Adrenal gland (tissue), 12 donors: Measurements from ENCODE around the gene SF3B3. TPM values are rescaled to one million over a fixed set of nuclear protein-coding genes. Genes with fewer than 3 reads are reported as not detected.

Source experiments
- DNase-seq, 7 donors: peaks; one replicate each; pipeline ENCODE4 v3.0.0-alpha.2; 2019 to 2020
- H3K27ac ChIP-seq, 5 donors: fragments of 200-600 bp; sonication (generic) in 4 of 5; 1 replicate in 3 of 5; 2 replicates in 2 of 5; pipeline versions ENCODE4 v1.5.1 to v1.8.0; 2016 to 2020; ENCODE audit warnings: mild to moderate bottlenecking in 1 of 5
- H3K27me3 ChIP-seq: fragments of 200-600 bp; 2 replicates; pipeline ENCODE4 v1.8.0; 2021
- H3K36me3 ChIP-seq, 2 donors: fragments of 200-600 bp; replicated peaks in 1 of 2; 1 replicate in 1 of 2; 2 replicates in 1 of 2; pipeline versions ENCODE4 v1.5.1 to v1.8.0; 2018 to 2022
- H3K4me1 ChIP-seq, 2 donors: fragments of 200-600 bp; replicated peaks in 1 of 2; 1 replicate in 1 of 2; 2 replicates in 1 of 2; pipeline versions ENCODE4 v1.5.1 to v1.8.0; 2018 to 2021
- H3K4me3 ChIP-seq, 4 donors: fragments of 200-600 bp; sonication (generic) in 3 of 4; one replicate each; pipeline ENCODE4 v1.5.1; 2016 to 2018
- H3K9me3 ChIP-seq, 3 donors: fragments of 200-600 bp; sonication (generic) in 1 of 3; replicated peaks in 1 of 3; 1 replicate in 2 of 3; 2 replicates in 1 of 3; pipeline versions ENCODE4 v1.5.1 to v1.8.0; 2016 to 2021
- POLR2A ChIP-seq, 2 donors: fragments of 450-650 bp; IDR thresholded peaks; one replicate each; pipeline ENCODE4 v1.6.1; 2017; ENCODE audit warnings: antibody characterized with exemption in 2 of 2, mild to moderate bottlenecking in 2 of 2, moderate library complexity in 1 of 2
- WGBS, 4 donors: extraction: QIAGEN DNeasy Blood & Tissue Kit in 2 of 4; methylation state at CpG; one replicate each; pipeline versions ENCODE4 v1.1.5 to v1.1.7; 2013 to 2017; 5-methylcytosine and 5-hydroxymethylcytosine counted together
- intact Hi-C, 2 donors: fragments of 100-400 bp; cut with DNase I; formaldehyde crosslinking; loops; one replicate each; pipeline versions ENCODE4 v1.14.1 to v1.15.0; 2022 to 2023
- polyA plus RNA-seq, 3 donors: library from polyadenylated mRNA; stranded (reverse); fragments of 200-250 nt in 2 of 3; fragments of 350-450 nt in 1 of 3; fragmentation: Illumina TruSeq in 1 of 3; extraction: RNeasy Lipid Tissue Mini Kit (QIAGEN cat#74804) in 1 of 3; gene quantifications; one replicate each; pipeline ENCODE4 v1.2.3, GENCODE V29; 2013 to 2014
- total RNA-seq, 9 donors: library from RNA; depleted of rRNA in 4 of 9; stranded (reverse); fragments of >200 nt in 4 of 9; fragments of 120-200 nt in 1 of 9; fragmentation: NEBNext Ultra II Directional in 1 of 9; extraction: Animal tissue kit (Norgen Biotek cat#: 25700) in 1 of 9; gene quantifications; one replicate each; pipeline versions ENCODE4 v1.1.0 to v1.2.4, GENCODE V29; 2013 to 2023
- TF ChIP-seq, protein P1 (sequence below), 6 experiments: fragments of 450-650 bp in 4 of 6; fragments of 200-600 bp in 2 of 6; sonication (generic) in 1 of 6; IDR thresholded peaks; 1 replicate in 5 of 6; 2 replicates in 1 of 6; pipeline versions ENCODE4 v1.5.1 to v1.8.0; 2016 to 2021; ENCODE audit warnings: antibody characterized with exemption in 6 of 6, mild to moderate bottlenecking in 2 of 6, moderate library complexity in 1 of 6
- donor health status: healthy with polysubstance abuse.
- donor health status: Bipolar disorder and iron deficiency.
- donor health status: DM: yes; HTN: yes; CAD: no.
- donor health status: DM: no; HTN: no; CAD: no.
- donor health status: DM: no; HTN: no; CAD: no.
- donor health status: DM: yes; HTN: yes; CAD: no.

The SF3B3 gene
- total and polyA plus RNA-seq, 12 donors, result 66.2 to 242 (median 139) TPM

DNA sequence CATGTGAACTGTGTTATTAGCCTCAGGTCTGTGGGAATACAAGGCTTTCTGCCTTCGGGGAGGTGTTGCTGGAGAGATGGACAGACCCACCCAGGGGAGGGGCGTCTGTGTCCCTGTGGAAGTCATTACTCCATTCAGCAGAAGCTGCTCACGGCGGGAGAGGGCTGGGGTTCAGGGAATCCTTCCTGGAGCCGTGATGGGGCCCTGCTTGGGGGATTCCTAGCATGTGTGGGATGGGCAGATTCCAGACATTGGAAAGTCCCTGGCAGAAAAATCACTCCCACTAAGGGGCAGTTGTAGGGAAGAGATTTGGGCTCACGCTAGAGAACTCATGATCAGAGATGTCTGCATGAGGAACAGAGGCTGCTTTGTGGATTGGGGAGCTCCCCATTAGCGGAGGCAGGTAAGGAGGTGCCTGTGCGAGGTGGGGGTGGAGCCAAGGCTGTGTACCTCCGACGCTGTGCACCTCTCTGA, 66.4 kb downstream of the SF3B3 start:
- H3K36me3 ChIP-seq, result no peaks in the 10 kb centered on the region
- intact Hi-C loops, result no loop called here
- WGBS, 4 donors, result 35 to 59% (median 43%) methylated on average over 6 to 10 of the region's 10 CpGs
- H3K27ac ChIP-seq, result peak overlapping the region in 4 of 5 donors; percentile 67 to 89 (median 85)
- peak in 3 of 7 donors; percentile 33 to 54 (median 38) for DNase-seq
- H3K4me3 ChIP-seq, result no peak overlapping the region
- H3K27me3 ChIP-seq, result no peaks in the 10 kb centered on the region
- TF ChIP-seq POLR2A (IDR thresholded peaks at IDR 0.05), result no peak
- TF ChIP-seq, protein P1, sequence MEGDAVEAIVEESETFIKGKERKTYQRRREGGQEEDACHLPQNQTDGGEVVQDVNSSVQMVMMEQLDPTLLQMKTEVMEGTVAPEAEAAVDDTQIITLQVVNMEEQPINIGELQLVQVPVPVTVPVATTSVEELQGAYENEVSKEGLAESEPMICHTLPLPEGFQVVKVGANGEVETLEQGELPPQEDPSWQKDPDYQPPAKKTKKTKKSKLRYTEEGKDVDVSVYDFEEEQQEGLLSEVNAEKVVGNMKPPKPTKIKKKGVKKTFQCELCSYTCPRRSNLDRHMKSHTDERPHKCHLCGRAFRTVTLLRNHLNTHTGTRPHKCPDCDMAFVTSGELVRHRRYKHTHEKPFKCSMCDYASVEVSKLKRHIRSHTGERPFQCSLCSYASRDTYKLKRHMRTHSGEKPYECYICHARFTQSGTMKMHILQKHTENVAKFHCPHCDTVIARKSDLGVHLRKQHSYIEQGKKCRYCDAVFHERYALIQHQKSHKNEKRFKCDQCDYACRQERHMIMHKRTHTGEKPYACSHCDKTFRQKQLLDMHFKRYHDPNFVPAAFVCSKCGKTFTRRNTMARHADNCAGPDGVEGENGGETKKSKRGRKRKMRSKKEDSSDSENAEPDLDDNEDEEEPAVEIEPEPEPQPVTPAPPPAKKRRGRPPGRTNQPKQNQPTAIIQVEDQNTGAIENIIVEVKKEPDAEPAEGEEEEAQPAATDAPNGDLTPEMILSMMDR (IDR thresholded peaks at IDR 0.05), result no peak
- H3K4me1 ChIP-seq, result peaks cover 30 to 61% of the 10 kb centered on the region in 2 donors
- H3K9me3 ChIP-seq, result no peaks in the 10 kb centered on the region

DNA sequence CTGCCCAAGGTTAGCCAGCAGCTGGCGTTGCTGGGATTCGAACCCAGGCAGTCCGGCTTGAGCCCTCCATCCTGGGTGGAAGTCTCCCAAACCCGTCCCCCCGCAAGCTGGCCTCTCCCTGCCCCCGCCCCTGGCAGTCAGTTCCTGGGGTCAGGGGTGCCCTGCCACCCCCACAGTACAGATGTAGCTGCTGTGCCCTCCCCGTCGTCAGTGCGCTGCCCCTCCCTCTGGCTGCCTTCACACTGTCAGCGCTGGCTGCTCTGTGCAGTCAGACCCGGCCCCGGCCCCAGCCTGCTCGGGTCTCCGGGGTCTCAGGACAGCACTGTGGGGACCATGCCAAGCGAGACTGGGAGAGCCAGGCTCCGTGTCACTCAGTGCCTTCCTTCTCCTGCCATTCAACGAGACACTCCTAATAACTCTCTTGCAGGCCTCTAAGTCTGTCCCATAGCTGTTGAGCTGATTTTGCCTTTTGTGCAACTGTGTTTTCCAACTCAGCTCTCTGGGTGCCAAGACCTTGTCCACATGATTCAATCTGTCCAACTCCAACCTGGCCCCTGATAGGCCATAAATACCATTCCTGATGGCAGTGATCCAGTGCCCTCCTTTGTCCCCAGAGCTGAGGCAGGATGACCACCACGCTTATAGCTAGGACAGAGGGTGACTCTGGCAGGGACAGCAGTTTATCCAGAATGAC, 67.3 kb downstream of the SF3B3 start:
- 20 to 46% (median 40%) methylated on average over 8 to 18 of the region's 18 CpGs for WGBS, 4 donors
- intact Hi-C loops, result no loop called here

DNA sequence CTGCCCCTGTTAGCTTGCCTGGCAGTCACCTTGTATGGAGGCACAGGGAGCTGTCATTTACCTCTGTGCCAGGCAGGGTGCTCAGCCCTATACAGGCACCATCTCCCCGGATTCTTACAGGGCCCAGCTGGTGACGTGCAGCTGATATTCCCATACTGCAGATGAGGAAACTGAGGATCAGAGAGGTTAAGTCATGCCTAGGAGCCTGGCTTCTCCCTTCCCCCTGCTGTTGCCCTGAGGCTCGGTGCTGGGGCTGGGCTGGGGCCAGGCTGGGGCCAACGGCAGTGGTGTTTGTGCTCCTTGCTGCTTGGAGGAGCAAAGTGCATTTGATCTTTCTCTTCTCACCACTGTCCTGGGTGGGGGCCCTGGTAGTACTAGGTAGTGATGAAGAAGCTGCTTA, 68.0 kb downstream of the SF3B3 start:
- H3K4me1 ChIP-seq, result peaks cover 32 to 63% of the 10 kb centered on the region in 2 donors
- H3K9me3 ChIP-seq, result no peaks in the 10 kb centered on the region
- DNase-seq, result no peak
- no peaks in the 10 kb centered on the region for H3K27me3 ChIP-seq
- no peaks in the 10 kb centered on the region for H3K36me3 ChIP-seq
- peak overlapping the region; percentile 46 to 89 (median 83) for H3K27ac ChIP-seq
- no peak for TF ChIP-seq POLR2A (IDR thresholded peaks at IDR 0.05)
- TF ChIP-seq, protein P1 (IDR thresholded peaks at IDR 0.05), result no peak
- intact Hi-C loops, result no loop called here
- WGBS, 4 donors, result 63 to 86% (median 70%) methylated on average over 3 to 4 of the region's 4 CpGs
- H3K4me3 ChIP-seq, result no peak overlapping the region

More for the DNA sequence above, 67.3 kb downstream of the SF3B3 start:
- H3K36me3 ChIP-seq, result no peaks in the 10 kb centered on the region
- peak overlapping the region; percentile 46 to 89 (median 83) for H3K27ac ChIP-seq
- no peak overlapping the region for H3K4me3 ChIP-seq
- peaks cover 32 to 63% of the 10 kb centered on the region in 2 donors for H3K4me1 ChIP-seq
- no peaks in the 10 kb centered on the region for H3K27me3 ChIP-seq
- no peaks in the 10 kb centered on the region for H3K9me3 ChIP-seq
- peak in 6 of 7 donors; percentile 58 to 79 (median 70) for DNase-seq
- TF ChIP-seq, protein P1 (IDR thresholded peaks at IDR 0.05), result no peak
- TF ChIP-seq POLR2A (IDR thresholded peaks at IDR 0.05), result peak in 1 of 2 donors; percentile 28

DNA sequence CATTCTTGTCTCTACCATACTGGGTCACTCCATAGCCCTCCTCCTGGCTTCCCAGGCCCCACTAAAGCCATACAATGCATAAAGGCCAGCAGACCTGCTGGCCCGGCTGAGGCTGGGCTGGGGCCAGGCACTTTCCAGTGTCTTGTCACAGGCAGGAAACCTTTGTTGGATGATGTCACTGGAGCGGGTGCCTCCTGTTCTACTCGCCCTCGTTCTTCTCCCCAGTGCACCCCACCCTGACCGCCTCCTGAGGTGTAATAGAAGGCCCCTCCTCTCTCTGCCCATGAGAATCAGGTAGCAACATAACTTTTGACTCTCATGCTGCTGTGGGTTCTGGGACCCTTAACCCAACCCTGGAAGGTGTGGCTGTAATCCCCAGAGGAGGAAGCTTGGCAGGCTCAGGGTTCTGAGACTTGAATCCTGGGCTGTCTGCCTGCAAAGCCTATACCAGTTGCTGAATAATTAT, 68.5 kb downstream of the SF3B3 start:
- H3K27me3 ChIP-seq, result no peaks in the 10 kb centered on the region
- intact Hi-C loops, result no loop called here
- TF ChIP-seq, protein P1 (IDR thresholded peaks at IDR 0.05), result no peak
- no peak for TF ChIP-seq POLR2A (IDR thresholded peaks at IDR 0.05)
- WGBS, 4 donors, result 27 to 60% (median 36%) methylated on average over 1 to 5 of the region's 5 CpGs
- peak overlapping the region; percentile 46 to 89 (median 83) for H3K27ac ChIP-seq
- H3K4me3 ChIP-seq, result no peak overlapping the region
- H3K36me3 ChIP-seq, result no peaks in the 10 kb centered on the region
- H3K4me1 ChIP-seq, result peaks cover 32 to 63% of the 10 kb centered on the region in 2 donors
- DNase-seq, result peak; percentile 55 to 80 (median 71)
- H3K9me3 ChIP-seq, result no peaks in the 10 kb centered on the region
